ENCODE measurements around the gene GSN. TPM values are rescaled to one million over a fixed set of nuclear protein-coding genes. Genes with fewer than 3 reads are reported as not detected.

The GSN gene
- total RNA-seq, 4 donors from 2014 or later = 364 to 571 (median 480) TPM

- no peaks in the 10 kb centered on the region for H3K9me3 ChIP-seq
- TF ChIP-seq POLR2A (IDR thresholded peaks at IDR 0.05) (no peak), CTCF (IDR thresholded peaks at IDR 0.05) (no peak)
- H3K4me1 ChIP-seq = peaks cover 0 to 23% (median 0%) of the 10 kb centered on the region in 4 donors
- peaks cover 0 to 90% (median 0%) of the 10 kb centered on the region in 3 donors for H3K36me3 ChIP-seq
- H3K27ac ChIP-seq = peak overlapping the region in 1 of 4 donors; percentile 49
- DNase-seq = peak in 1 of 3 donors; percentile 24
- H3K4me3 ChIP-seq = no peak overlapping the region
- H3K27me3 ChIP-seq = no peaks in the 10 kb centered on the region
Observed at GRCh38 chr9:121316378-121316777, 48.4 kb downstream of the GSN start.

GRCh38 chr9:121316852-121317373, 49.0 kb downstream of the GSN start:
- no peaks in the 10 kb centered on the region for H3K9me3 ChIP-seq
- H3K4me1 ChIP-seq = peaks cover 0 to 24% (median 0%) of the 10 kb centered on the region in 4 donors
- H3K27me3 ChIP-seq = no peaks in the 10 kb centered on the region
- TF ChIP-seq CTCF (IDR thresholded peaks at IDR 0.05) = no peak
- no peak for TF ChIP-seq POLR2A (IDR thresholded peaks at IDR 0.05)
- peaks cover 0 to 90% (median 0%) of the 10 kb centered on the region in 3 donors for H3K36me3 ChIP-seq
- H3K4me3 ChIP-seq = no peak overlapping the region
- H3K27ac ChIP-seq = peak overlapping the region in 2 of 4 donors; percentile 49 to 55
- peak in 1 of 3 donors; percentile 41 for DNase-seq

GRCh38 chr9:121317737-121318630, 50.0 kb downstream of the GSN start:
- H3K4me1 ChIP-seq = peaks cover 0 to 31% (median 2%) of the 10 kb centered on the region in 4 donors
- no peak overlapping the region for H3K4me3 ChIP-seq
- TF ChIP-seq CTCF (IDR thresholded peaks at IDR 0.05) = peak in 1 of 6 experiments; percentile 7
- TF ChIP-seq POLR2A (IDR thresholded peaks at IDR 0.05) = no peak
- peaks cover 0 to 86% (median 0%) of the 10 kb centered on the region in 3 donors for H3K36me3 ChIP-seq
- DNase-seq = peak in 2 of 3 donors; percentile 66 to 71
- peak overlapping the region in 3 of 4 donors; percentile 0 to 55 (median 49) for H3K27ac ChIP-seq
- H3K9me3 ChIP-seq = no peaks in the 10 kb centered on the region
- no peaks in the 10 kb centered on the region for H3K27me3 ChIP-seq

GRCh38 chr9:121318631-121319382, 50.8 kb downstream of the GSN start:
- H3K4me3 ChIP-seq = no peak overlapping the region
- peak overlapping the region in 3 of 4 donors; percentile 0 to 77 (median 55) for H3K27ac ChIP-seq
- no peaks in the 10 kb centered on the region for H3K9me3 ChIP-seq
- no peaks in the 10 kb centered on the region for H3K27me3 ChIP-seq
- H3K4me1 ChIP-seq = peaks cover 0 to 32% (median 2%) of the 10 kb centered on the region in 4 donors
- TF ChIP-seq CTCF (IDR thresholded peaks at IDR 0.05) (no peak), POLR2A (IDR thresholded peaks at IDR 0.05) (no peak)
- DNase-seq = no peak
- H3K36me3 ChIP-seq = peaks cover 0 to 79% (median 0%) of the 10 kb centered on the region in 3 donors

- TF ChIP-seq CTCF (IDR thresholded peaks at IDR 0.05) (no peak), POLR2A (IDR thresholded peaks at IDR 0.05) (no peak)
- no peaks in the 10 kb centered on the region for H3K27me3 ChIP-seq
- peaks cover 0 to 32% (median 2%) of the 10 kb centered on the region in 4 donors for H3K4me1 ChIP-seq
- H3K9me3 ChIP-seq = no peaks in the 10 kb centered on the region
- peaks cover 0 to 78% (median 0%) of the 10 kb centered on the region in 3 donors for H3K36me3 ChIP-seq
- no peak overlapping the region for H3K4me3 ChIP-seq
- H3K27ac ChIP-seq = peak overlapping the region in 1 of 4 donors; percentile 77
- DNase-seq = no peak
Observed at GRCh38 chr9:121319383-121319780, 51.4 kb downstream of the GSN start.

Data from Peyer's patch (tissue), 4 donors.